Progenitor cell of endocrine pancreas (in vitro differentiated cells): ENCODE results near the gene TRMT61B. TPM values are rescaled to one million over a fixed set of nuclear protein-coding genes. Genes with fewer than 3 reads are reported as not detected.

Source experiments
- DNase-seq: peaks from one replicate; pipeline ENCODE4 v3.0.0; 2021; ENCODE audit warnings: low spot score; ENCODE audit not compliant: unreplicated experiment
- H3K27ac Mint-ChIP-seq: 2 replicates; pipeline ENCODE4 v1.8.0; 2021; ENCODE audit warnings: mild to moderate bottlenecking, moderate library complexity, mixed read lengths
- H3K27me3 Mint-ChIP-seq: 2 replicates; pipeline ENCODE4 v1.8.0; 2021; ENCODE audit warnings: mixed read lengths
- H3K36me3 Mint-ChIP-seq: 2 replicates; pipeline ENCODE4 v1.8.0; 2022; ENCODE audit warnings: mixed read lengths; ENCODE audit not compliant: insufficient read depth
- H3K4me1 Mint-ChIP-seq: 2 replicates; pipeline ENCODE4 v1.8.0; 2021; ENCODE audit warnings: low read depth, mixed read lengths
- H3K4me3 Mint-ChIP-seq: 2 replicates; pipeline ENCODE4 v1.8.0; 2021; ENCODE audit warnings: low read depth, mild to moderate bottlenecking, moderate library complexity, mixed read lengths
- H3K9me3 Mint-ChIP-seq: 2 replicates; pipeline ENCODE4 v1.8.0; 2021; ENCODE audit warnings: low read depth, mixed read lengths
- CTCF ChIP-seq: fragments of 200-600 bp; sonication (generic); IDR thresholded peaks from one replicate; pipeline ENCODE4 v1.5.0; 2021; ENCODE audit warnings: antibody characterized with exemption, mild to moderate bottlenecking; ENCODE audit not compliant: unreplicated experiment
- total RNA-seq: library from RNA; stranded (reverse); gene quantifications from 2 replicates; pipeline ENCODE4 v1.2.1, GENCODE V29; 2021

TRMT61B gene
- total RNA-seq, 1 donor from 2014 or later, result 26.0 TPM

GRCh38 chr2:28835781-28836180, 34.3 kb downstream of the TRMT61B start:
- no peaks in the 10 kb centered on the region for H3K36me3 Mint-ChIP-seq
- H3K4me1 Mint-ChIP-seq, result no peaks in the 10 kb centered on the region
- no peak overlapping the region for H3K4me3 Mint-ChIP-seq
- H3K27me3 Mint-ChIP-seq, result no peaks in the 10 kb centered on the region
- H3K27ac Mint-ChIP-seq, result no peak overlapping the region
- no peak for DNase-seq
- no peaks in the 10 kb centered on the region for H3K9me3 Mint-ChIP-seq
- no peak for TF ChIP-seq CTCF

GRCh38 chr2:28833740-28834470, 36.2 kb downstream of the TRMT61B start:
- no peak for TF ChIP-seq CTCF

GRCh38 chr2:28828382-28828781, 41.7 kb downstream of the TRMT61B start:
- TF ChIP-seq CTCF, result no peak
- peak overlapping the region; percentile 2 for H3K27ac Mint-ChIP-seq
- H3K27me3 Mint-ChIP-seq, result no peaks in the 10 kb centered on the region
- no peaks in the 10 kb centered on the region for H3K36me3 Mint-ChIP-seq
- DNase-seq, result no peak
- H3K4me1 Mint-ChIP-seq, result no peaks in the 10 kb centered on the region
- H3K9me3 Mint-ChIP-seq, result no peaks in the 10 kb centered on the region
- H3K4me3 Mint-ChIP-seq, result no peak overlapping the region

More at GRCh38 chr2:28833740-28834470, 36.2 kb downstream of the TRMT61B start:
- no peaks in the 10 kb centered on the region for H3K36me3 Mint-ChIP-seq
- no peak overlapping the region for H3K4me3 Mint-ChIP-seq
- H3K27ac Mint-ChIP-seq, result no peak overlapping the region
- H3K27me3 Mint-ChIP-seq, result no peaks in the 10 kb centered on the region
- H3K9me3 Mint-ChIP-seq, result no peaks in the 10 kb centered on the region
- DNase-seq, result no peak
- no peaks in the 10 kb centered on the region for H3K4me1 Mint-ChIP-seq

GRCh38 chr2:28824870-28825269, 45.2 kb downstream of the TRMT61B start:
- no peak for TF ChIP-seq CTCF
- Mint-ChIP-seq H3K4me3 (no peak overlapping the region), H3K9me3 (no peaks in the 10 kb centered on the region), H3K27ac (no peak overlapping the region), H3K36me3 (no peaks in the 10 kb centered on the region), H3K4me1 (no peaks in the 10 kb centered on the region), H3K27me3 (no peaks in the 10 kb centered on the region)
- no peak for DNase-seq

- no peak for TF ChIP-seq CTCF
- no peaks in the 10 kb centered on the region for H3K9me3 Mint-ChIP-seq
- no peak overlapping the region for H3K4me3 Mint-ChIP-seq
- no peaks in the 10 kb centered on the region for H3K36me3 Mint-ChIP-seq
- no peaks in the 10 kb centered on the region for H3K27me3 Mint-ChIP-seq
- DNase-seq, result no peak
- no peaks in the 10 kb centered on the region for H3K4me1 Mint-ChIP-seq
- H3K27ac Mint-ChIP-seq, result no peak overlapping the region
Measured at GRCh38 chr2:28824207-28824606, 45.9 kb downstream of the TRMT61B start.
